NCI-H446 treated with DMSO at 0.1 percent for 48 hours (cell line): Measurements from ENCODE around the gene ADRM1.

ENCODE experiments used
- DNase-seq: peaks from one replicate; lab custom pipeline; 2025; lab: John Stamatoyannopoulos, UW

The ADRM1 gene

GRCh38 chr20:62280303-62280702, 22.5 kb upstream of the ADRM1 start:
- DNase-seq = no peak

- DNase-seq = no peak
Observed at GRCh38 chr20:62281161-62281933, 21.4 kb upstream of the ADRM1 start.

GRCh38 chr20:62282103-62282502, 20.7 kb upstream of the ADRM1 start:
- DNase-seq = no peak

GRCh38 chr20:62282877-62283503, 19.8 kb upstream of the ADRM1 start:
- no peak for DNase-seq

GRCh38 chr20:62284448-62284847, 18.3 kb upstream of the ADRM1 start:
- no peak for DNase-seq

- DNase-seq = no peak
Observed at GRCh38 chr20:62285151-62285550, 17.6 kb upstream of the ADRM1 start.

GRCh38 chr20:62285722-62286121, 17.1 kb upstream of the ADRM1 start:
- no peak for DNase-seq

GRCh38 chr20:62286493-62287064, 16.2 kb upstream of the ADRM1 start:
- DNase-seq = no peak

GRCh38 chr20:62287129-62287528, 15.7 kb upstream of the ADRM1 start:
- DNase-seq = no peak

- DNase-seq = no peak
Observed at GRCh38 chr20:62287759-62288534, 14.8 kb upstream of the ADRM1 start.

GRCh38 chr20:62288535-62289105, 14.2 kb upstream of the ADRM1 start:
- DNase-seq = no peak

GRCh38 chr20:62289131-62289530, 13.7 kb upstream of the ADRM1 start:
- no peak for DNase-seq

- DNase-seq = no peak
Observed at GRCh38 chr20:62289898-62290297, 12.9 kb upstream of the ADRM1 start.

GRCh38 chr20:62291251-62292066, 11.3 kb upstream of the ADRM1 start:
- DNase-seq = no peak

- DNase-seq = no peak
Observed at GRCh38 chr20:62292108-62292507, 10.7 kb upstream of the ADRM1 start.

GRCh38 chr20:62293111-62293784, 9.5 kb upstream of the ADRM1 start:
- no peak for DNase-seq

- no peak for DNase-seq
Observed at GRCh38 chr20:62293946-62294345, 8.9 kb upstream of the ADRM1 start.

GRCh38 chr20:62294516-62294915, 8.3 kb upstream of the ADRM1 start:
- no peak for DNase-seq

- DNase-seq = no peak
Observed at GRCh38 chr20:62296724-62297448, 5.9 kb upstream of the ADRM1 start.
